NT2/D1 (cell line): ENCODE data around the gene TMEM245.

ENCODE experiments used
- DNase-seq: peaks from one replicate; pipeline ENCODE4 v3.0.0-alpha.2; 2011; ENCODE audit warnings: low read depth, low spot score
- H3K27me3 ChIP-seq: 2 replicates; pipeline ENCODE4 v1.6.0; 2011; ENCODE audit warnings: mild to moderate bottlenecking; ENCODE audit not compliant: insufficient read length, insufficient read depth
- H3K36me3 ChIP-seq: 2 replicates; pipeline ENCODE4 v1.6.1; 2011; ENCODE audit warnings: mild to moderate bottlenecking, low read length, mixed read lengths; ENCODE audit not compliant: insufficient read depth, insufficient read length
- H3K4me1 ChIP-seq: 2 replicates; pipeline ENCODE4 v1.5.1; 2011; ENCODE audit not compliant: insufficient read depth, insufficient read length
- H3K4me3 ChIP-seq: 2 replicates; pipeline ENCODE4 v1.5.1; 2011; ENCODE audit warnings: low read depth; ENCODE audit not compliant: insufficient read length
- H3K9ac ChIP-seq: 2 replicates; pipeline ENCODE4 v1.6.0; 2011; ENCODE audit warnings: low read depth; ENCODE audit not compliant: insufficient read length
- H3K9me3 ChIP-seq: 2 replicates; pipeline ENCODE4 v1.5.1; 2011; ENCODE audit warnings: mild to moderate bottlenecking, low read length; ENCODE audit not compliant: insufficient read depth
- SUZ12 ChIP-seq: IDR thresholded peaks from 2 replicates; pipeline ENCODE4 v1.6.1; 2011; ENCODE audit not compliant: insufficient read length, insufficient read depth; ENCODE audit errors: extremely low read depth
- YY1 ChIP-seq: IDR thresholded peaks from 2 replicates; pipeline ENCODE4 v1.6.1; 2011; ENCODE audit not compliant: insufficient read length, insufficient read depth
- ZNF274 ChIP-seq: IDR thresholded peaks from 2 replicates; pipeline ENCODE4 v1.6.1; 2011; ENCODE audit warnings: mild to moderate bottlenecking, low read depth, low read length

The TMEM245 gene

DNA sequence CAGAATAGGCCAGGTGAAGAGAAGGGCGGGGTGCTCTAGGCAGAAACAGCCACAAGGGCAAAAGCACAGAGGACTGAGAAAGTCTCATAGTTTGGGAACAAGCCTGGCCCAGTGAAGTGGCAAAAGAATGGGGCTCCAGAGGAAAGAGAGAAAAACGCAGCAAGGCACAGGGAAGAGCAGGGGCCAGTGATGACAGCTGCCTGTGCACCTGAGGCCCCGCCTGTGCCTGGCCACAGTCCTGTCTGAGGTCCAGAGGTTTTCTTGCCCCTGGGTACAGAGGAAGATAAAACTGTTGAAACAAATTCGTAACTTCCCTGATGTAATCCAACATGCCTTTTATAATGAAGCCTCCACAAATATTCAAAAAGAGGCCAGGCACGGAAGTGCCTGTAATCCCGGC is 25.3 kb upstream of the TMEM245 start:
- Histone ChIP-seq H3K36me3 (no peaks in the 10 kb centered on the region), H3K4me3 (no peak overlapping the region), H3K27me3 (no peaks in the 10 kb centered on the region), H3K9ac (no peak overlapping the region), H3K9me3 (no peaks in the 10 kb centered on the region), H3K4me1 (no peaks in the 10 kb centered on the region)
- no peak for DNase-seq
- TF ChIP-seq YY1: no peak
- TF ChIP-seq ZNF274: no peak
- TF ChIP-seq SUZ12: no peak

DNA sequence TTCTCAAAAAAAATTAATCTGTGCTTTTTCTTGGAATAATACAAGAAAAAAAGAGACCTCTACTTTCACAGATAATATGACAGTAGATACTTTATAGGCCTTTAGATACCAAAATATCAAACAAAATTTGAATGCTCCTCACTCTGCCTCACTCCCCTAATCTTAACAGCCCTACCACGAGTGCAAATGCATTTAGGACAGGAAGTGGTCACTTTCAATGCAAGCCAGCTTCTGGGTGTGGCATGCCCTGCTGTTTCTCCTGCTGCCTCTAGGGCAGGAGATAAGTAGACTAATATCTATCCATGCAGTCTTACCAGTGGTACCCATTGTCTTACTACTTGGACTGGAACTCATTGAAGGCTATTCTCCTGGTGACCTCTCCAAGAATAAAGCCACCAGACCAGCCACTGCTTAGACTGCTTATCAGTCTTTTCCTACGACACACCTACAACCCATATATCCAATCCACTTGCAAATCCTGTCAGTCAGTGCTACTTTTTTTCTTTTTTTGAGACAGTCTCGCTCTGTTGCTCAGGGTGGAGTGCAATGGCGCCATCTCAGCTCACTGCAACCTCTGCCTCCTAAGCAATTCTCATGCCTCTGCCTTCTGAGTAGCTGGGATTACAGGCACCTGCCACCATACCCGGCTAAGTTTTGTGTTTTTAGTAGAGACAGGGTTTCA is 24.3 kb upstream of the TMEM245 start:
- TF ChIP-seq ZNF274: no peak
- TF ChIP-seq YY1: no peak
- TF ChIP-seq SUZ12: no peak
- no peak overlapping the region for H3K9ac ChIP-seq
- H3K4me3 ChIP-seq: no peak overlapping the region
- no peaks in the 10 kb centered on the region for H3K9me3 ChIP-seq
- H3K27me3 ChIP-seq: no peaks in the 10 kb centered on the region
- no peaks in the 10 kb centered on the region for H3K36me3 ChIP-seq
- H3K4me1 ChIP-seq: no peaks in the 10 kb centered on the region
- no peak for DNase-seq

DNA sequence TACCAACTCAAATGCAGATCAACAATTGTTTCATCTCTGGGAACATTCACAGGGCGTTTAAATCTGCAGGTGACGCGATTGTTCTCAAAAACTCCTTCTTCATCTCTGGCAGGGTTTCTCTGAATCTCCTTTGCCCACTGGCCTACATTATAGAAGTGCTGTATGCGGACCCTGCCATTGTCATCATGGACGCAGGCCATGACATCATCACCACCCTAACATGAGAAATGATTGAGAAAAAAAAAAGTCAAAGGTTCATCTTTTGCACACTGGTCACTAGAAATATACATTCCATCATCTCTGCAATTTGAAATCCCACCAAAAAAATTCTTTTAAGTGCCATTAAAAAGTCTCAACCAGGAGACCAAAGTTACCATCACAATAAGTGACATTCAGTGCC is 21.6 kb upstream of the TMEM245 start:
- no peaks in the 10 kb centered on the region for H3K36me3 ChIP-seq
- H3K9ac ChIP-seq: no peak overlapping the region
- TF ChIP-seq YY1 (no peak), ZNF274 (no peak), SUZ12 (no peak)
- no peak overlapping the region for H3K4me3 ChIP-seq
- no peaks in the 10 kb centered on the region for H3K27me3 ChIP-seq
- H3K9me3 ChIP-seq: no peaks in the 10 kb centered on the region
- no peaks in the 10 kb centered on the region for H3K4me1 ChIP-seq
- DNase-seq: no peak

DNA sequence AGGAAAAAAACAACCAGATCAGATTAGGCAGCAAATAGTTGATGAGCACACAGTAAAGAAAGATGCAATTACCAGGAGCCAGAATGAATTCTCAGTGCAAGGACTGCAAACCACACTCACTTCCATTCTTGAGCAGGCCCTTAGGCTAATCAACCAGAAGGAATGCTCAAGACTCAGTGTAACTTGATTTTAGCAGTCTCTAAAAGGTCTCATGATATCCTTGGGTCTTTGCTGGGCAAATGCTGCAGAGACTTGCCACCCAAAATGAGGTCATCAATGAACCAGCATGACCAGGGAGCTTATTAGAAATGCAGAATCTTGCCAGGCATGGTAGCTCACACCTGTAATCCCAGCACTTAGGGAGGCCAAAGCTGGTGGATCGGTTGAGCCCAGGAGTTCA is 20.1 kb upstream of the TMEM245 start:
- Histone ChIP-seq H3K9ac (no peak overlapping the region), H3K36me3 (no peaks in the 10 kb centered on the region), H3K4me3 (no peak overlapping the region), H3K27me3 (no peaks in the 10 kb centered on the region), H3K4me1 (no peaks in the 10 kb centered on the region), H3K9me3 (no peaks in the 10 kb centered on the region)
- DNase-seq: no peak
- TF ChIP-seq SUZ12 (no peak), YY1 (no peak), ZNF274 (no peak)

DNA sequence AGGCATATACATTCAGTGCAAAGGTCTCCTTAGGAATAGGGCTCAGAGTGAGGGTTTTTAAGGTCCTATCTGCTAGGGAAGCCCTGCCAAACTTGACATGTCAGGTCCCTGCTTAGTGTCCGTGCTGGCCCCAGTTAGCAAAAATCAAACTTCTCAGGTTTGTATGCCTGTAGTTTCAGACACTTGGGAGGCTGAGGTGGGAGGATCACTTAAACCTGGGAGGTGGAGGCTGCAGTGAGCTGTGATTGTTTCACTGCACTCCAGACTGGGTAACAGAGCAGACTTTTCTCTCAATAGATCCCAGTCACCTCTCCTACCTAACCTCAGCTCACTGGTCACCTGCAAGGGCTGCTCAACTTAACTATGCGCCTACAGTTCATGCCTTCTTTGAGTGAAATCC is 18.7 kb upstream of the TMEM245 start:
- no peaks in the 10 kb centered on the region for H3K4me1 ChIP-seq
- H3K36me3 ChIP-seq: no peaks in the 10 kb centered on the region
- no peak overlapping the region for H3K4me3 ChIP-seq
- no peaks in the 10 kb centered on the region for H3K27me3 ChIP-seq
- H3K9ac ChIP-seq: no peak overlapping the region
- TF ChIP-seq SUZ12: no peak
- TF ChIP-seq YY1: no peak
- TF ChIP-seq ZNF274: no peak
- H3K9me3 ChIP-seq: no peaks in the 10 kb centered on the region
- no peak for DNase-seq

DNA sequence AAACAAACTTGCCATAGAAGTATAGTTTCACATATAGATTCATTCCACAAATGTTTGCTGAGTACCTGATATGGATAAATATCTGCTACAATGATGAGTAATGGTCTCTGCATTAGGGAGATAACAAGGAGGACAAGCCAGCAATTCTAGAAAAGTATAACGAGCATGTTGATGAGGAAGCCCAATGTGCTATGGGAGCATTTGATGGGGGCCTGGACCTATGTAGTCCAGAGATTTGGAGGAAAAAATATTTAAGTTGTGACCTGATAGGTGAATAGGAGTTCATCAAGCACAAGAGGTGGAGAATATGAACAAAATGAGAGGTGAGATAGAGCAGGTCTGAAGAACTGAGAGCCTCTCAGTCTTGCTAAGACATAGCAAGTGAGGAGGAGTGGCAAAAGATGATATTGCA is 14.4 kb upstream of the TMEM245 start:
- no peaks in the 10 kb centered on the region for H3K36me3 ChIP-seq
- H3K4me1 ChIP-seq: no peaks in the 10 kb centered on the region
- H3K4me3 ChIP-seq: no peak overlapping the region
- H3K27me3 ChIP-seq: no peaks in the 10 kb centered on the region
- H3K9me3 ChIP-seq: no peaks in the 10 kb centered on the region
- DNase-seq: no peak
- no peak overlapping the region for H3K9ac ChIP-seq
- no peak for TF ChIP-seq SUZ12
- TF ChIP-seq ZNF274: no peak
- no peak for TF ChIP-seq YY1

DNA sequence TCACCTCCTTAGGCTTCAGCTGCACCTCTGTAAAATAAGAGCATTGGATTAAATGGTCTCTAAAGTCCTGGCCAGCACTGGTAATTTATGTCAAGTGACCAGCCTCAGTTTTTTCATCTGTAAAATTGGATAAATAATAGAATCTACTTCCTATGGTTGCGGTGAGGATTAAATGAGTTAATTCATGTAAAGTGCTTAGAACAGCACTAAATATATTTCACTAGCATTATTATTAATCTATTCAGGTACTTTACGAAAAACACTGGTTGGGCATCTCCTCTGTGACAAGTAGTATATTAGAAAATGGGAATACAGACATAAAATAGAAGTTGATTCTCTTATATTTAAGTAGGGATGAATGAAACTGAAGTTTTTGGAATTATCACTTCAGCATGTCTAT is 13.8 kb upstream of the TMEM245 start:
- Histone ChIP-seq H3K4me1 (no peaks in the 10 kb centered on the region), H3K9ac (no peak overlapping the region), H3K9me3 (no peaks in the 10 kb centered on the region), H3K4me3 (no peak overlapping the region), H3K36me3 (no peaks in the 10 kb centered on the region), H3K27me3 (no peaks in the 10 kb centered on the region)
- DNase-seq: no peak
- TF ChIP-seq YY1 (no peak), SUZ12 (no peak), ZNF274 (no peak)

DNA sequence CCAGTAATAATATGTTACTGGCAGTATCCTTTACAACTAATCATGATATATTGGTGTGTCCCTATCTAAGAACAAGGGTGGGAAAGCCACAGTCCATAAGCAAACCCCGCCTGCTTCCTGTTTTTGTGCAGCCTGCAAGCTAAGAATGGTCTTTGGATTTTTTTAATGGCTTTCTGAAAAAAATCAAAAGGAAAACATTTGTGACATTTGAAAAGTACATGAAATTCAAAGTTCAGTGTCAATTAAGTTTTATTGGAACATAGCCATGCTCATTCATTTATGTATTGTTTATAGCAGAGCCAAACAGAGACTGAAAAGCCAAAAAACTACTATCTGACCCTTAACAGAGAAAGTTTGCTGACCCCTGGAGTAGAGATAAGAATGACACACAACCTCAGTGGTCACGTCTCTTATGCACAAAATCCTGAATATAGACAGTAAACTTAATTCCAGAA is 12.8 kb upstream of the TMEM245 start:
- H3K4me3 ChIP-seq: no peak overlapping the region
- no peak for TF ChIP-seq ZNF274
- no peak for TF ChIP-seq YY1
- no peak for TF ChIP-seq SUZ12
- no peaks in the 10 kb centered on the region for H3K4me1 ChIP-seq
- no peak for DNase-seq
- H3K9me3 ChIP-seq: no peaks in the 10 kb centered on the region
- H3K9ac ChIP-seq: no peak overlapping the region
- H3K36me3 ChIP-seq: no peaks in the 10 kb centered on the region
- H3K27me3 ChIP-seq: no peaks in the 10 kb centered on the region
